ENCODE data around the gene AKR1C2.
"Not testable (repeated sequence)": the region's sequence is repeated elsewhere in the genome, so short reads cannot be mapped to it uniquely, and the experiment has no call there.

Gene AKR1C2

GRCh38 chr10:4981722-4982471, 21.8 kb downstream of the AKR1C2 start:
- peaks cover 19% of the 10 kb centered on the region for H3K4me1 ChIP-seq (ENCODE audit: control insufficient read depth, insufficient read depth, low read length)
- H3K36me3 ChIP-seq (ENCODE audit: control insufficient read depth, insufficient read depth, low read length), result no peaks in the 10 kb centered on the region
- no peak overlapping the region for H3K4me3 ChIP-seq (ENCODE audit: low read length)
- H3K9ac ChIP-seq (ENCODE audit: low read length), result peak overlapping the region; percentile 61
- H3K9me3 ChIP-seq (ENCODE audit: control insufficient read depth, low read length), result no peaks in the 10 kb centered on the region
- H3K27me3 ChIP-seq (ENCODE audit: control insufficient read depth, insufficient read depth, low read length), result no peaks in the 10 kb centered on the region

- Histone ChIP-seq H3K27me3 (ENCODE audit: control insufficient read depth, insufficient read depth, low read length) (no peaks in the 10 kb centered on the region), H3K4me1 (ENCODE audit: control insufficient read depth, insufficient read depth, low read length) (peaks cover 19% of the 10 kb centered on the region), H3K4me3 (ENCODE audit: low read length) (no peak overlapping the region), H3K36me3 (ENCODE audit: control insufficient read depth, insufficient read depth, low read length) (no peaks in the 10 kb centered on the region), H3K9ac (ENCODE audit: low read length) (no peak overlapping the region), H3K9me3 (ENCODE audit: control insufficient read depth, low read length) (no peaks in the 10 kb centered on the region)
Observed at GRCh38 chr10:4980793-4981192, 22.9 kb downstream of the AKR1C2 start.

- H3K4me1 ChIP-seq (ENCODE audit: control insufficient read depth, insufficient read depth, low read length), result peaks cover 19% of the 10 kb centered on the region
- H3K9me3 ChIP-seq (ENCODE audit: control insufficient read depth, low read length), result no peaks in the 10 kb centered on the region
- no peak overlapping the region for H3K4me3 ChIP-seq (ENCODE audit: low read length)
- H3K36me3 ChIP-seq (ENCODE audit: control insufficient read depth, insufficient read depth, low read length), result no peaks in the 10 kb centered on the region
- no peaks in the 10 kb centered on the region for H3K27me3 ChIP-seq (ENCODE audit: control insufficient read depth, insufficient read depth, low read length)
- no peak overlapping the region for H3K9ac ChIP-seq (ENCODE audit: low read length)
Observed at GRCh38 chr10:4978870-4979269, 24.8 kb downstream of the AKR1C2 start.

- H3K36me3 ChIP-seq (ENCODE audit: control insufficient read depth, insufficient read depth, low read length), result no peaks in the 10 kb centered on the region
- H3K4me3 ChIP-seq (ENCODE audit: low read length), result no peak overlapping the region
- H3K27me3 ChIP-seq (ENCODE audit: control insufficient read depth, insufficient read depth, low read length), result no peaks in the 10 kb centered on the region
- H3K9me3 ChIP-seq (ENCODE audit: control insufficient read depth, low read length), result no peaks in the 10 kb centered on the region
- peaks cover 13% of the 10 kb centered on the region for H3K4me1 ChIP-seq (ENCODE audit: control insufficient read depth, insufficient read depth, low read length)
- H3K9ac ChIP-seq (ENCODE audit: low read length), result no peak overlapping the region
Observed at GRCh38 chr10:4977025-4977424, 26.6 kb downstream of the AKR1C2 start.

GRCh38 chr10:4974400-4974799, 29.3 kb downstream of the AKR1C2 start:
- not testable (repeated sequence) for H3K27me3 ChIP-seq (ENCODE audit: control insufficient read depth, insufficient read depth, low read length); H3K36me3 ChIP-seq (ENCODE audit: control insufficient read depth, insufficient read depth, low read length); H3K9me3 ChIP-seq (ENCODE audit: control insufficient read depth, low read length); H3K4me3 ChIP-seq (ENCODE audit: low read length); H3K9ac ChIP-seq (ENCODE audit: low read length); H3K4me1 ChIP-seq (ENCODE audit: control insufficient read depth, insufficient read depth, low read length)

- not testable (repeated sequence) for H3K4me1 ChIP-seq (ENCODE audit: control insufficient read depth, insufficient read depth, low read length); H3K9me3 ChIP-seq (ENCODE audit: control insufficient read depth, low read length); H3K9ac ChIP-seq (ENCODE audit: low read length); H3K36me3 ChIP-seq (ENCODE audit: control insufficient read depth, insufficient read depth, low read length); H3K4me3 ChIP-seq (ENCODE audit: low read length); H3K27me3 ChIP-seq (ENCODE audit: control insufficient read depth, insufficient read depth, low read length)
Observed at GRCh38 chr10:4973294-4973693, 30.4 kb downstream of the AKR1C2 start.

- H3K9me3 ChIP-seq (ENCODE audit: control insufficient read depth, low read length); H3K9ac ChIP-seq (ENCODE audit: low read length); H3K36me3 ChIP-seq (ENCODE audit: control insufficient read depth, insufficient read depth, low read length): not testable (repeated sequence)
Observed at GRCh38 chr10:4972369-4973142, 31.1 kb downstream of the AKR1C2 start.

GRCh38 chr10:4970362-4970761, 33.3 kb downstream of the AKR1C2 start:
- not testable (repeated sequence) for H3K27me3 ChIP-seq (ENCODE audit: control insufficient read depth, insufficient read depth, low read length); H3K4me1 ChIP-seq (ENCODE audit: control insufficient read depth, insufficient read depth, low read length); H3K36me3 ChIP-seq (ENCODE audit: control insufficient read depth, insufficient read depth, low read length); H3K4me3 ChIP-seq (ENCODE audit: low read length); H3K9me3 ChIP-seq (ENCODE audit: control insufficient read depth, low read length); H3K9ac ChIP-seq (ENCODE audit: low read length)

More at GRCh38 chr10:4972369-4973142, 31.1 kb downstream of the AKR1C2 start:
- not testable (repeated sequence) for H3K27me3 ChIP-seq (ENCODE audit: control insufficient read depth, insufficient read depth, low read length); H3K4me3 ChIP-seq (ENCODE audit: low read length); H3K4me1 ChIP-seq (ENCODE audit: control insufficient read depth, insufficient read depth, low read length)

- H3K4me3 ChIP-seq (ENCODE audit: low read length); H3K9me3 ChIP-seq (ENCODE audit: control insufficient read depth, low read length); H3K27me3 ChIP-seq (ENCODE audit: control insufficient read depth, insufficient read depth, low read length); H3K4me1 ChIP-seq (ENCODE audit: control insufficient read depth, insufficient read depth, low read length); H3K9ac ChIP-seq (ENCODE audit: low read length); H3K36me3 ChIP-seq (ENCODE audit: control insufficient read depth, insufficient read depth, low read length): not testable (repeated sequence)
Observed at GRCh38 chr10:4969289-4969688, 34.4 kb downstream of the AKR1C2 start.

GRCh38 chr10:4967189-4967588, 36.5 kb downstream of the AKR1C2 start:
- H3K27me3 ChIP-seq (ENCODE audit: control insufficient read depth, insufficient read depth, low read length); H3K36me3 ChIP-seq (ENCODE audit: control insufficient read depth, insufficient read depth, low read length); H3K9ac ChIP-seq (ENCODE audit: low read length); H3K9me3 ChIP-seq (ENCODE audit: control insufficient read depth, low read length); H3K4me3 ChIP-seq (ENCODE audit: low read length); H3K4me1 ChIP-seq (ENCODE audit: control insufficient read depth, insufficient read depth, low read length): not testable (repeated sequence)

- not testable (repeated sequence) for H3K36me3 ChIP-seq (ENCODE audit: control insufficient read depth, insufficient read depth, low read length); H3K27me3 ChIP-seq (ENCODE audit: control insufficient read depth, insufficient read depth, low read length); H3K4me1 ChIP-seq (ENCODE audit: control insufficient read depth, insufficient read depth, low read length); H3K4me3 ChIP-seq (ENCODE audit: low read length); H3K9ac ChIP-seq (ENCODE audit: low read length); H3K9me3 ChIP-seq (ENCODE audit: control insufficient read depth, low read length)
Observed at GRCh38 chr10:4965763-4966162, 37.9 kb downstream of the AKR1C2 start.

- H3K4me3 ChIP-seq (ENCODE audit: low read length); H3K27me3 ChIP-seq (ENCODE audit: control insufficient read depth, insufficient read depth, low read length); H3K9me3 ChIP-seq (ENCODE audit: control insufficient read depth, low read length); H3K4me1 ChIP-seq (ENCODE audit: control insufficient read depth, insufficient read depth, low read length); H3K36me3 ChIP-seq (ENCODE audit: control insufficient read depth, insufficient read depth, low read length): not testable (repeated sequence)
- peak overlapping the region; percentile 31 for H3K9ac ChIP-seq (ENCODE audit: low read length)
Observed at GRCh38 chr10:4963815-4964154, 39.9 kb downstream of the AKR1C2 start.
